ENCODE measurements around the gene HDAC1. TPM values are rescaled to one million over a fixed set of nuclear protein-coding genes. Genes with fewer than 3 reads are reported as not detected.

The HDAC1 gene
- total and polyA plus RNA-seq, 2 of the 13 experiments (the other 11 are each of a cell fraction or from before 2014, with no cell fraction given) = 93.5 to 189 TPM

DNA sequence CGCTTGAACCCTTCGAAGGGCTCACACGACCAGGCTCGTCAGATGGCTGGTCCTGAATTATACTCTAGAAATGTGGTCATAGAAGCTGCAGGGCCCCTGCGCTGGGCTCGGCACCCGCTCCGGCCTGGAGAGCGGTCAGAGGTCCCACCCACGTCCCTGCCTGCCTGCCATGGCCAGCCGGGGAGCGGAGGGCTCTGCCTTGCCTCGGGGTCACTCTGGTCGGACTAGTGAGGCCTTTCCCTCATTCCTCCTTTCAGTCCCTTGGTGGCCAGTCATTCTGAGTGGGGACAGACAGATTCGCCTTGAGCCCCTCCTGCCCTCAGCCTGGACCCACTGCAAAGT, 44.7 kb downstream of the HDAC1 start (continued):
- TF ChIP-seq PBX3 (CRISPR knock-in tag; IDR thresholded peaks at IDR 0.05; ENCODE audit: borderline replicate concordance) (no peak), PRDM10 (CRISPR knock-in tag; IDR thresholded peaks at IDR 0.05; ENCODE audit: low read depth) (0 out of 2 replicates have a peak, but pooled peaks have one; percentile 4), ZNF800 (CRISPR knock-in tag; IDR thresholded peaks at IDR 0.05) (0 out of 2 replicates have a peak, but pooled peaks have one; percentile 6), KDM3A (CRISPR knock-in tag; IDR thresholded peaks at IDR 0.05; ENCODE audit: low read depth) (peak; percentile 6; the same call in 1 of the 2 replicates), PRDM4 (CRISPR knock-in tag; IDR thresholded peaks at IDR 0.05; ENCODE audit: borderline replicate concordance) (no peak), ZNF142 (CRISPR knock-in tag; IDR thresholded peaks at IDR 0.05) (no peak)
- TF ChIP-seq, protein P1, sequence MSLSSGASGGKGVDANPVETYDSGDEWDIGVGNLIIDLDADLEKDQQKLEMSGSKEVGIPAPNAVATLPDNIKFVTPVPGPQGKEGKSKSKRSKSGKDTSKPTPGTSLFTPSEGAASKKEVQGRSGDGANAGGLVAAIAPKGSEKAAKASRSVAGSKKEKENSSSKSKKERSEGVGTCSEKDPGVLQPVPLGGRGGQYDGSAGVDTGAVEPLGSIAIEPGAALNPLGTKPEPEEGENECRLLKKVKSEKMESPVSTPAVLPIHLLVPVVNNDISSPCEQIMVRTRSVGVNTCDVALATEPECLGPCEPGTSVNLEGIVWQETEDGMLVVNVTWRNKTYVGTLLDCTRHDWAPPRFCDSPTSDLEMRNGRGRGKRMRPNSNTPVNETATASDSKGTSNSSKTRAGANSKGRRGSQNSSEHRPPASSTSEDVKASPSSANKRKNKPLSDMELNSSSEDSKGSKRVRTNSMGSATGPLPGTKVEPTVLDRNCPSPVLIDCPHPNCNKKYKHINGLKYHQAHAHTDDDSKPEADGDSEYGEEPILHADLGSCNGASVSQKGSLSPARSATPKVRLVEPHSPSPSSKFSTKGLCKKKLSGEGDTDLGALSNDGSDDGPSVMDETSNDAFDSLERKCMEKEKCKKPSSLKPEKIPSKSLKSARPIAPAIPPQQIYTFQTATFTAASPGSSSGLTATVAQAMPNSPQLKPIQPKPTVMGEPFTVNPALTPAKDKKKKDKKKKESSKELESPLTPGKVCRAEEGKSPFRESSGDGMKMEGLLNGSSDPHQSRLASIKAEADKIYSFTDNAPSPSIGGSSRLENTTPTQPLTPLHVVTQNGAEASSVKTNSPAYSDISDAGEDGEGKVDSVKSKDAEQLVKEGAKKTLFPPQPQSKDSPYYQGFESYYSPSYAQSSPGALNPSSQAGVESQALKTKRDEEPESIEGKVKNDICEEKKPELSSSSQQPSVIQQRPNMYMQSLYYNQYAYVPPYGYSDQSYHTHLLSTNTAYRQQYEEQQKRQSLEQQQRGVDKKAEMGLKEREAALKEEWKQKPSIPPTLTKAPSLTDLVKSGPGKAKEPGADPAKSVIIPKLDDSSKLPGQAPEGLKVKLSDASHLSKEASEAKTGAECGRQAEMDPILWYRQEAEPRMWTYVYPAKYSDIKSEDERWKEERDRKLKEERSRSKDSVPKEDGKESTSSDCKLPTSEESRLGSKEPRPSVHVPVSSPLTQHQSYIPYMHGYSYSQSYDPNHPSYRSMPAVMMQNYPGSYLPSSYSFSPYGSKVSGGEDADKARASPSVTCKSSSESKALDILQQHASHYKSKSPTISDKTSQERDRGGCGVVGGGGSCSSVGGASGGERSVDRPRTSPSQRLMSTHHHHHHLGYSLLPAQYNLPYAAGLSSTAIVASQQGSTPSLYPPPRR (CRISPR knock-in tag; IDR thresholded peaks at IDR 0.05; ENCODE audit: borderline replicate concordance) = peak; percentile 20; the same call in 1 of the 2 replicates

All from HepG2 (cell line).